Right atrium auricular region (tissue), 2 donors: ENCODE results near the gene GALNT3. TPM values are rescaled to one million over a fixed set of nuclear protein-coding genes. Genes with fewer than 3 reads are reported as not detected.

Source experiments
- DNase-seq: peaks from one replicate; pipeline ENCODE4 v3.0.0-alpha.2; 2019; ENCODE audit warnings: low spot score
- H3K27ac ChIP-seq, 2 donors: fragments of 200-600 bp; sonication (generic); 1 replicate in 1 of 2; 2 replicates in 1 of 2; pipeline ENCODE4 v1.5.1; 2016 to 2019
- H3K27me3 ChIP-seq, 2 donors: fragments of 200-600 bp; sonication (generic); one replicate each; pipeline versions ENCODE4 v1.5.1 to v1.6.0; 2017 to 2019
- H3K36me3 ChIP-seq: fragments of 200-600 bp; sonication (generic); one replicate; pipeline ENCODE4 v1.5.1; 2016
- H3K4me1 ChIP-seq, 2 donors: fragments of 200-600 bp; sonication (generic); one replicate each; pipeline versions ENCODE4 v1.5.1 to v1.6.0; 2017 to 2019
- H3K4me3 ChIP-seq, 2 donors: fragments of 200-600 bp; sonication (generic); 1 replicate in 1 of 2; 2 replicates in 1 of 2; pipeline ENCODE4 v1.5.1; 2017 to 2019; ENCODE audit warnings: mild to moderate bottlenecking in 1 of 2, moderate library complexity in 1 of 2
- H3K9me3 ChIP-seq, 2 donors: fragments of 200-600 bp; sonication (generic); one replicate each; pipeline ENCODE4 v1.5.1; 2019
- CTCF ChIP-seq, 2 donors: fragments of 200-600 bp; sonication (generic); IDR thresholded peaks; one replicate each; pipeline ENCODE4 v1.5.1; 2019; ENCODE audit warnings: antibody characterized with exemption in 2 of 2
- total RNA-seq, 2 donors: library from RNA; depleted of rRNA; stranded (reverse); fragments of >200 nt; gene quantifications; one replicate each; pipeline ENCODE4 v1.1.0, GENCODE V29; 2016

The GALNT3 gene
- total RNA-seq, 2 donors from 2014 or later: 0.11 to 0.47 TPM

DNA sequence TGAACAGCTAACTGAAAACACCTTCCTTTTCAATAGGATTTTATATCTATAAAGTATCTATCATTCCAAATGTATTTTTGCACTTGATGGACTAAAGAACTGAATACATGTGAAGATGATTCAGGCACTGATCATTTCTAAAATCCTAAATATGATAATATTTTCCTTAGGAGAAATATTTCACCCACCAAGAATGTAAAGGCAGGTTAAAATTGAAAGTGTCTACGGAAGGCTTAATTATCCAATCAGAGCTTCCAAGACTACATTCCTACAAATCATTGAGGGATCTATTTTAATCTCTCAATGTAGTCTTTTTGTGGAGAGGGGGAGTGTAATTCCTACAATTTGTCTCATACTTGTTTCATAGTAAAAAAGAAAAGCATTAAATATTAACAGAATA is 3.6 kb downstream of the GALNT3 start:
- no peaks in the 10 kb centered on the region for H3K36me3 ChIP-seq
- peaks cover 4 to 15% of the 10 kb centered on the region in 2 donors for H3K27me3 ChIP-seq
- no peak overlapping the region for H3K4me3 ChIP-seq
- H3K9me3 ChIP-seq: no peaks in the 10 kb centered on the region
- no peak for DNase-seq
- no peak overlapping the region for H3K27ac ChIP-seq
- no peak for TF ChIP-seq CTCF (IDR thresholded peaks at IDR 0.05)
- peaks cover 0 to 19% of the 10 kb centered on the region in 2 donors for H3K4me1 ChIP-seq

DNA sequence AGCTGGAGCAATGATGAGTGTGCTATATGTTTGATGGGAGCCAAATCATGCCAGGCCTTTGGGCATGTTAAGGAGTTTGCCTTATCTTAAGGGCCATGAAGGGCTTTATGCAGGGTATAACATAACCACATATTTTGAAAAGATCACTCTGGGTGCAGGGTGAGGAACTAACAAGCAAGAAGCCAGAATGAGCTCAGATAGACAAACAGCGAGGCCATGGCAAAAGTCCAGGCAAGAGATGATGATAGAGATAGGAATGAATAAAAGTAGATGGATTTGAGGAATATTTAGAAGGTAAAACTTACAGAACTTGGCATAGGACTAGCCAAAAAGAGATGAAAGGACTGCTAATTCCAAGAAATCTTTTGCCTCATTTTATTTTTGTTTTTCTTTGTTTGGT is 6.7 kb downstream of the GALNT3 start:
- Histone ChIP-seq H3K9me3 (no peaks in the 10 kb centered on the region), H3K27me3 (no peaks in the 10 kb centered on the region), H3K4me1 (no peaks in the 10 kb centered on the region), H3K4me3 (no peak overlapping the region), H3K36me3 (no peaks in the 10 kb centered on the region), H3K27ac (no peak overlapping the region)
- DNase-seq: no peak
- TF ChIP-seq CTCF (IDR thresholded peaks at IDR 0.05): no peak

GRCh38 chr2:165779706-165780105 is 14.3 kb downstream of the GALNT3 start:
- no peaks in the 10 kb centered on the region for H3K36me3 ChIP-seq
- DNase-seq: no peak
- no peaks in the 10 kb centered on the region for H3K4me1 ChIP-seq
- H3K27me3 ChIP-seq: no peaks in the 10 kb centered on the region
- no peak overlapping the region for H3K4me3 ChIP-seq
- H3K9me3 ChIP-seq: peaks cover 4 to 12% of the 10 kb centered on the region in 2 donors
- TF ChIP-seq CTCF (IDR thresholded peaks at IDR 0.05): no peak
- H3K27ac ChIP-seq: no peak overlapping the region

DNA sequence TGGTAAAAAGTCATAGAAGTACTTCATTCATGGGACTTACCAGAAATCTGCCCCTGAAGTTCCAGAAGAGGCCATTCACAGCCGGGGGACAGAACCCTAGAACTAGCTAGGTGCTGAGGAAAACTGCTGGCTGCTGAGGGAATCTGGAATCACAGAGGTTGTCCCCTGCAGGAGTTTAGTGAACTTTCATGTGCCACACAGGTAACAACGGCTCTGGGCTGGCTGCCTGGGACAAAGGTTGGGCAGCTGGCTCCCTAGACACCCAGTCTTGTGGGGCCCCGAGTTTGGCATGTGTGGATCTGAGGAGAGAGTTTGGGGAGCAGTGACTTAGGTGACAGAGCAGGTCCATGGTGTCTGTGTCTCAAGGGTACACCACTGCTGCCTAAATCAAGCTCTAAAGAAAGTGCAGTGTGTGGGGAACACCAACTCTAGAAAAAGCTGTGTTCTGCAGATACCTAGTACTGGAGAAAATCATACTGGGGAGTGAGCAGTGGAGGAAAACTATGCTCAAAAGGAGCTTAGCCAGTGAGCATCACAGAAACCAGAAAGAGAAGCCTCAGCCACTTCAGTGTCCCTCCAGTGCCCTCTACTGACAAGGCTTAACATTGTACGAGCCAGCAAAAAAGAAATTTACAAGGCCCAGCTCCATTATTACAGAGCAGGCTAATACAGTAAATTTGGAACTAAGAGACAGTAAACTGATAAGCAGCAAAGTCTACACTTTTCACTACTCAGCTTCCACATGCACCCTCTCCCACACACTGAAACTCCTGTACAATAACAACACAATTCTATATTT is 15.2 kb downstream of the GALNT3 start:
- H3K27me3 ChIP-seq: no peaks in the 10 kb centered on the region
- no peak overlapping the region for H3K4me3 ChIP-seq
- DNase-seq: no peak
- H3K4me1 ChIP-seq: no peaks in the 10 kb centered on the region
- no peak for TF ChIP-seq CTCF (IDR thresholded peaks at IDR 0.05)
- peaks cover 4 to 12% of the 10 kb centered on the region in 2 donors for H3K9me3 ChIP-seq
- H3K36me3 ChIP-seq: no peaks in the 10 kb centered on the region
- no peak overlapping the region for H3K27ac ChIP-seq

GRCh38 chr2:165778187-165778556 is 15.9 kb downstream of the GALNT3 start:
- Histone ChIP-seq H3K36me3 (no peaks in the 10 kb centered on the region), H3K27ac (no peak overlapping the region), H3K9me3 (peaks cover 4 to 12% of the 10 kb centered on the region in 2 donors), H3K27me3 (no peaks in the 10 kb centered on the region), H3K4me3 (no peak overlapping the region), H3K4me1 (no peaks in the 10 kb centered on the region)
- TF ChIP-seq CTCF (IDR thresholded peaks at IDR 0.05): no peak
- no peak for DNase-seq
